ENCODE measurements around the gene PGC.

PGC gene

DNA sequence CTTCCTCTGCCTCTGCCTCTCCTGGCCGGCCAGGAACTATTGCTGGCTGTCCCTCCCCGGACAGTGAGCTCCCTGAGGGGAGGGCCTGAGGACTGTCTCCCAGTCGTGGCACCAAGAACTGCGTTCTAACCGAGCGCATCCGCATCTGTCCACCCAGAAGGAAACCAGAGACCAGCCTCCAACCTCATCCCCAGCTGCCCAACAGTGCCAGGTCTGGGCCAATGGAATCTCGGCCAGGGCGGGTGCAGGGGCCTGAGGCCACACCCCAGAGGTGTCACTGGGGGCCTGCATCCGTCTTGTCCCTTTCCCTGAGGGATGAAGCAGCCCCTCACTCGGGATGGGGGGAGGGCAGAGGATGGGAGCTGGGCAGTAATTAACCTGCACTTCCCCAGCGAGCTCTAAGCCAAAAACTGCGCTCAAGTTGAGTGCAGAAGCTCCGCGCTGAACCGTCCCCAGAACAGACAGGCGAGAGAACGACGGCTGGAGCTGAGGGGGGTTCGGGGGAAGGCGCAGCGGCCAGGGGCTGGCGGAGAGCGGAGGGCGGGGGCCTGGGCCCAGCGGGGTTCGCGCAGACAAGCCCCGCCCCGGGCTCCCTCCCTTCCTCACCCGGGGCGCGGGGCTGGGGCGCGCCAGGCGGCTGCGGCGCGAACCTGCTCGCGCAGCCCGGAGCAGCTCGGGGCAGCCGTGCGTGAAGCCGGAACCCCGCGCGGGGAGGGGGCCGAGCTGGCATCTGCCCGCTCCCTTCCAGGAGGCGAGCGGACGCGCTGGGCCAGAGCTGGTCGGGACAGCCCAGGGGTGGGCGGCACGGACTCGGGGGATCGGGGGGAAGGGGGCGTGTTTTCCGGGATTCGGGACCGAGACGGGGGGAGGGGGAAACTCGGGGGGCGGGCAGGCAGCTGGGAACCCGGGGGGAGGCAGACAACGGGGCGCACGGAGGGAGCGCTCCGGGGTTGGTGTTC lies 13.2 kb downstream of the PGC start:
- Histone ChIP-seq H3K36me3 (ENCODE audit: control insufficient read depth in 2 of 2, insufficient read depth in 2 of 2, low read length in 2 of 2) (no peaks in the 10 kb centered on the region), H3K4me1 (ENCODE audit: control insufficient read depth, insufficient read depth, low read length) (peaks cover 45% of the 10 kb centered on the region)

DNA sequence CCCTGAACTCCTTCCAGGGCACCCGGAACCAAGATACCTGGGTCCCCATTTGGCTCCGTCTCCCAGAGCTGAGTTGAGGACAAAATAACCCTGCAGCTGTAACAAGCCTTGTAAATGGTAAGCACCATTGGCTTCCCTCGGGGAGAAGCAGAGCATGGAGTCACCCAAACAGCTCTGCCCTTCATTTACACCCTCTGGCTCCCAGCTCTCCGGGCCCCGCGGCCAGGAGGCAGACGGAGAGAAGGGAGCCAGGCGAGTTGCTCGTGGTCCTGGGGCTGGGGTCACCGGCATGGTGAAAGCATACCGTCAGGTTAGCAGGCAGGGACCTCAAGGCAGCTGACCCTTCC lies 13.9 kb downstream of the PGC start:
- Histone ChIP-seq H3K27ac (ENCODE audit: low read length) (peak overlapping the region; percentile 82), H3K9ac (ENCODE audit: low read length in 2 of 2) (peak overlapping the region; percentile 51 to 82), H3K9me3 (ENCODE audit: control insufficient read depth in 2 of 2, low read length in 2 of 2) (no peaks in the 10 kb centered on the region), H3K4me1 (ENCODE audit: control insufficient read depth, insufficient read depth, low read length) (peaks cover 45% of the 10 kb centered on the region), H3K27me3 (ENCODE audit: control insufficient read depth in 1 of 2, insufficient read depth in 2 of 2, low read length in 2 of 2) (no peaks in the 10 kb centered on the region), H3K4me3 (ENCODE audit: low read length in 2 of 2) (peak overlapping the region; percentile 84 to 86), H3K36me3 (ENCODE audit: control insufficient read depth in 2 of 2, insufficient read depth in 2 of 2, low read length in 2 of 2) (no peaks in the 10 kb centered on the region)

More for the DNA sequence above, 13.2 kb downstream of the PGC start:
- H3K4me3 ChIP-seq (ENCODE audit: low read length in 2 of 2) = peak overlapping the region; percentile 84 to 86
- H3K9ac ChIP-seq (ENCODE audit: low read length in 2 of 2) = peak overlapping the region; percentile 51 to 82
- no peaks in the 10 kb centered on the region for H3K27me3 ChIP-seq (ENCODE audit: control insufficient read depth in 1 of 2, insufficient read depth in 2 of 2, low read length in 2 of 2)
- H3K9me3 ChIP-seq (ENCODE audit: control insufficient read depth in 2 of 2, low read length in 2 of 2) = no peaks in the 10 kb centered on the region
- peak overlapping the region; percentile 82 for H3K27ac ChIP-seq (ENCODE audit: low read length)

DNA sequence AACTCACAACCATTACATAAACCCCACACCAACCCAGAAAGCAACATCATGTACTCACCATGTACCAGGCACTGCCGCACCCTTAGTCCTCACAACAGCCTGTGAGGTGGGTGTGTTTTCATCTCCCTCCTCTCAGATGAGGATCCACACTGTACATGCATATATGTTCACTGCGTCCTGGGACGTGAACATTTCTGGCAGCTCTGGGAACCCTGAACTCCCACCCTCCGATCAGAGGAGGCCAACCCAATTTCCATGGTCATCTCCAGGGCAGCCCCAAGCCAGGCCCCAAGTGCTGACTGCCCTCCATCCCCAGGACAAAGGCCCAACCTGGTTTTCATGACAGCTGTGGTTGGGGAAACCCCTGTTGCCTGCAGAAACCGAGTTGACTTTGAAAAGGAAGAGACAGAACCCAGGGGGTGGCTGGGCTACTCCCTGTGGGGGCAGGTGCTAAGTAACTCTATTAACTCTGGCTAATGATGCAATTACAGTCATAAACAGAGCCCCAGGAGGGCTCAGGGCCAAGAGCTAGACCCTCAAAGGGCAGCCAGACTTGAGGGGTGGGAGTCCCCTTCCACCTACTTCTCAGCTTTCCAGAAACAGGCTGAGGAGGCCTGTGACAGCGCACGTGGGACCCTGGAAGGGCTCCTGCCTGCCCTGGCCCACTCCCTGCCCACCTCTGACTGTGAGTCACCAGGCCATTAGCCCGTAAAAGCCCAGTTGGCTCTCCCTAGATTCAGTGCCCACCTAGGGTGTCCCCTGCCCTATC lies 14.4 kb downstream of the PGC start:
- H3K27ac ChIP-seq (ENCODE audit: low read length) = peak overlapping the region; percentile 82
- no peak overlapping the region for H3K9ac ChIP-seq (ENCODE audit: low read length in 2 of 2)
- no peaks in the 10 kb centered on the region for H3K9me3 ChIP-seq (ENCODE audit: control insufficient read depth in 2 of 2, low read length in 2 of 2)
- peaks cover 0 to 5% of the 10 kb centered on the region in 2 donors for H3K36me3 ChIP-seq (ENCODE audit: control insufficient read depth in 2 of 2, insufficient read depth in 2 of 2, low read length in 2 of 2)
- H3K27me3 ChIP-seq (ENCODE audit: control insufficient read depth in 1 of 2, insufficient read depth in 2 of 2, low read length in 2 of 2) = no peaks in the 10 kb centered on the region
- H3K4me1 ChIP-seq (ENCODE audit: control insufficient read depth, insufficient read depth, low read length) = peaks cover 45% of the 10 kb centered on the region
- H3K4me3 ChIP-seq (ENCODE audit: low read length in 2 of 2) = peak overlapping the region; percentile 84 to 86

DNA sequence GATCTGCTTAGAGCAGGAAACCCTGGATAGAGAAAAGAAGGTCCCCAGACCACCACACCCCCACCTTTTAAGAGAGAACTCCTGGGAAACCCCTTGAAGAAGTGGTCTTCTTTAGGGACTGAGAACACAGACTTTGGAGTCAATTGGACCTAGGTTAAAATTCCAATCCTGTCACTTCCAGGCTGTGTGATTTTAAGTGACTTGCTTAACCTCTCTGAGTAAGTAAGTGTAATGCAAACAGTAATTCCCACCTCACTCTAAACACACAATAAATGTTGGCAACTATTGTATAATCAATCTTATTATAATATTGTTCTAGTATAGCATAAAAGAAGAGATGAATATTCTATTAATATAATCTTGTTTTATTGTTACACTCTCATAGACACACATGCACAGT lies 15.0 kb downstream of the PGC start:
- H3K4me1 ChIP-seq (ENCODE audit: control insufficient read depth, insufficient read depth, low read length) = peaks cover 45% of the 10 kb centered on the region

DNA sequence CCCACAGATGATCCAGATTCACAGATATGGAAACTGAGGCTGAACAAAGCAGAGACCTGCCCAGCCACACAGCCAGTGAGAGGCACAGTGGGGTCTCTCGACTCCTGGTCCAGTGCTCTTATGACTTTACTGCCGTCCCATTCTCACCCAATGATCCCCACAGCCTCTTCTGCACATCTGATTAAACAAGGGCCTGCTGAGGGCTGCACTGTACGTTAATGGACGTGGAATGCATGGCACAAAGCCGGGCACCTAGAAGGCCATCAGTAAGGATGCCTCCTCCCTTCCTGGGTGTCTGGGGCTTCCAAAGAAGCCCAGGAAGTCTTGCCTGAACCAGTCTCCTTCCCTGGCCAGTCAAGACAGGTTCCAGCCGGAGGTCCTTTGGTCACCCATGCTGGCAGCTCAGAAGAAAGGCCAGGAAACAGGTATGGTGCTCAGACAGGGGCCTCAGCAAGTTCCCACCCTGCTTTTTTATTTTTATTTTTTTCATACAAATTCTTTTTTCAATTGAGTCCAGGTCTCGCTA lies 15.6 kb downstream of the PGC start:
- no peak overlapping the region for H3K27ac ChIP-seq (ENCODE audit: low read length)
- no peak overlapping the region for H3K4me3 ChIP-seq (ENCODE audit: low read length in 2 of 2)
- peaks cover 45% of the 10 kb centered on the region for H3K4me1 ChIP-seq (ENCODE audit: control insufficient read depth, insufficient read depth, low read length)
- H3K9me3 ChIP-seq (ENCODE audit: control insufficient read depth in 2 of 2, low read length in 2 of 2) = no peaks in the 10 kb centered on the region
- H3K27me3 ChIP-seq (ENCODE audit: control insufficient read depth in 1 of 2, insufficient read depth in 2 of 2, low read length in 2 of 2) = no peaks in the 10 kb centered on the region
- H3K36me3 ChIP-seq (ENCODE audit: control insufficient read depth in 2 of 2, insufficient read depth in 2 of 2, low read length in 2 of 2) = peaks cover 0 to 6% of the 10 kb centered on the region in 2 donors
- H3K9ac ChIP-seq (ENCODE audit: low read length in 2 of 2) = no peak overlapping the region

More for the DNA sequence above, 15.0 kb downstream of the PGC start:
- peaks cover 0 to 6% of the 10 kb centered on the region in 2 donors for H3K36me3 ChIP-seq (ENCODE audit: control insufficient read depth in 2 of 2, insufficient read depth in 2 of 2, low read length in 2 of 2)
- H3K9ac ChIP-seq (ENCODE audit: low read length in 2 of 2) = no peak overlapping the region
- no peak overlapping the region for H3K4me3 ChIP-seq (ENCODE audit: low read length in 2 of 2)
- H3K27me3 ChIP-seq (ENCODE audit: control insufficient read depth in 1 of 2, insufficient read depth in 2 of 2, low read length in 2 of 2) = no peaks in the 10 kb centered on the region
- H3K27ac ChIP-seq (ENCODE audit: low read length) = no peak overlapping the region
- H3K9me3 ChIP-seq (ENCODE audit: control insufficient read depth in 2 of 2, low read length in 2 of 2) = no peaks in the 10 kb centered on the region

DNA sequence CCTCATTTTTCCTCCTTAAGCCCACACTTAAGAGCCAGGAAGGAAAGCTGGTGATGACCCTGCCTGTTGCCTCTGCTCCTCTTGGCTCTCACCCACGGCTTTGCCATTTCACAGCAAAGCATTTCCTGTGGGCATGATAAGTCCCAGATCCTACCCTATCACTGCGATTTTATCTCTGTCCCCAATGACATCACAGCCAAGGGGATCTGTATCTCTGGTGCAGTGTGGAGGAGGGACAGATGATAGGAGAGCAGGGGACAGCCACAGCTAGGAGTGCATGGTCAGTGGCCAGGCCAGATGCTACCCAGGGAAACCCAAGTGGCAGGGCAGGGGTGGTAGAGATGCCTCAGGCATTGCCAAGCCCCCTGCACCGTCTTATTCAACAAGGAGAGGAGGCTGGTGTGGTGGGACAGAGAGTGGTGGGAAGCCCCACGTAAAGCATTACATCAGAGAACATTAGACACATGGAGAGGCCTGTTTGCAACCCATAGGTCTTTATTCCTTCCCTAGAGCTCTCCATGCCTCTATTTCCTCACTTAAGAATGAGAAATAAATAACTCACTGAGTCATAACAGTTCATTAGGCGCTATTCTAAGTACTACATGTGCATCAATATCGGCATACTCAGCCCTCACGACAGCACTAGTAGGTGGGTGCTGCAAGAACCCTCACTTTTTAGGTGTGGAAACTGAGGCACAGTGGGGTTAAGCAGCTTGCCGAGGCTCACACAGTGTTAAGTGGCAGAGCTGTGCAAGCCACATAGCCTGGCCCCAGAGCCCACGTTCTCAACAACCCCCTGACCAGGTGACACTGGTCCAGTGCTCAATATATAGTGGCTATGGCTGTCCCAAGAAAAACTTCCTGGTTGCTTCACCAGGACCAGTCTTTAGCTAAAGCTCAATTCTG lies 16.4 kb downstream of the PGC start:
- Histone ChIP-seq H3K9ac (ENCODE audit: low read length in 2 of 2) (no peak overlapping the region), H3K27me3 (ENCODE audit: control insufficient read depth in 1 of 2, insufficient read depth in 2 of 2, low read length in 2 of 2) (no peaks in the 10 kb centered on the region), H3K4me1 (ENCODE audit: control insufficient read depth, insufficient read depth, low read length) (peaks cover 41% of the 10 kb centered on the region), H3K4me3 (ENCODE audit: low read length in 2 of 2) (no peak overlapping the region), H3K36me3 (ENCODE audit: control insufficient read depth in 2 of 2, insufficient read depth in 2 of 2, low read length in 2 of 2) (peaks cover 0 to 6% of the 10 kb centered on the region in 2 donors), H3K27ac (ENCODE audit: low read length) (no peak overlapping the region), H3K9me3 (ENCODE audit: control insufficient read depth in 2 of 2, low read length in 2 of 2) (no peaks in the 10 kb centered on the region)

DNA sequence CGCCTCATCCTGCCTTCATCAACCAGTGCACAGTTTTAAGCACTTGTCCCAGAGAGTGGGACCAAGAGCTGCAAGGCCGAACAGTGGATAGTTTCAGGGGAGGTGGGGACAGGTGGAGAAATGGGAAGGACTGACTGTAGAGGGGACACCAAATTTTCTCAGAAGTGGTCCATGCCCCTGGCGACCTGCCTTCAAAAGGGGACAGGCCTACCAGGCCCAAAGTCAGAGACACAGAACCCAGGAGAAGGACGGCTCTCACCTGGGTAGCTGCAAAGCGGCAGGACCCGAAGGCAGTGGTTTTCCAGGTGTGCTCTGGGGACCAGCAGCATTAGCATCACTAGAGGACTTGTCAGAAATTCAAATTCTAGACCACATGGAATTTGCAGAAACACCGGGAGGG lies 17.6 kb downstream of the PGC start:
- Histone ChIP-seq H3K27ac (ENCODE audit: low read length) (no peak overlapping the region), H3K9ac (ENCODE audit: low read length in 2 of 2) (no peak overlapping the region), H3K27me3 (ENCODE audit: control insufficient read depth in 1 of 2, insufficient read depth in 2 of 2, low read length in 2 of 2) (no peaks in the 10 kb centered on the region), H3K4me3 (ENCODE audit: low read length in 2 of 2) (no peak overlapping the region), H3K4me1 (ENCODE audit: control insufficient read depth, insufficient read depth, low read length) (peaks cover 46% of the 10 kb centered on the region), H3K9me3 (ENCODE audit: control insufficient read depth in 2 of 2, low read length in 2 of 2) (no peaks in the 10 kb centered on the region), H3K36me3 (ENCODE audit: control insufficient read depth in 2 of 2, insufficient read depth in 2 of 2, low read length in 2 of 2) (peaks cover 0 to 6% of the 10 kb centered on the region in 2 donors)

DNA sequence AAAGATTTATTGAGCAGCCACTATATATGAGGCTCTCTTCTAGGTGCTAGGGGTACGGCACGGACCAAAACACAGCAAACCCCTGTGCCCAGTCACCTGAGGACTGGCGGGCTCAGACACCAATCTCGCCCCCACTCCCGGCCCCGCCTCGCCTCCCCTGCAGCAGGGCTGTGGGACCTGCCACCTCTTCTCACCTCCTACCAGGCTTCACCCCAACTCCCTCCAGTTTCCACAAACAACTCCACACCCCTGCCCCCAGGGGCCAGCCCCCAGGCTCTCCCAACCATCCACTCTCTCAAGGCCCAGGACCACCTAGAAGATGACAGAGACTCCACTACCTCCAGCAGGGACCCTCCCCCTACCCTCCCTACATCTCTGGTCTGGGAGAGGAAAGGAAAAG lies 18.2 kb downstream of the PGC start:
- no peaks in the 10 kb centered on the region for H3K9me3 ChIP-seq (ENCODE audit: control insufficient read depth in 2 of 2, low read length in 2 of 2)
- H3K27ac ChIP-seq (ENCODE audit: low read length) = no peak overlapping the region
- H3K27me3 ChIP-seq (ENCODE audit: control insufficient read depth in 1 of 2, insufficient read depth in 2 of 2, low read length in 2 of 2) = no peaks in the 10 kb centered on the region
- H3K4me1 ChIP-seq (ENCODE audit: control insufficient read depth, insufficient read depth, low read length) = peaks cover 52% of the 10 kb centered on the region
- peaks cover 0 to 6% of the 10 kb centered on the region in 2 donors for H3K36me3 ChIP-seq (ENCODE audit: control insufficient read depth in 2 of 2, insufficient read depth in 2 of 2, low read length in 2 of 2)
- H3K9ac ChIP-seq (ENCODE audit: low read length in 2 of 2) = no peak overlapping the region
- H3K4me3 ChIP-seq (ENCODE audit: low read length in 2 of 2) = no peak overlapping the region

DNA sequence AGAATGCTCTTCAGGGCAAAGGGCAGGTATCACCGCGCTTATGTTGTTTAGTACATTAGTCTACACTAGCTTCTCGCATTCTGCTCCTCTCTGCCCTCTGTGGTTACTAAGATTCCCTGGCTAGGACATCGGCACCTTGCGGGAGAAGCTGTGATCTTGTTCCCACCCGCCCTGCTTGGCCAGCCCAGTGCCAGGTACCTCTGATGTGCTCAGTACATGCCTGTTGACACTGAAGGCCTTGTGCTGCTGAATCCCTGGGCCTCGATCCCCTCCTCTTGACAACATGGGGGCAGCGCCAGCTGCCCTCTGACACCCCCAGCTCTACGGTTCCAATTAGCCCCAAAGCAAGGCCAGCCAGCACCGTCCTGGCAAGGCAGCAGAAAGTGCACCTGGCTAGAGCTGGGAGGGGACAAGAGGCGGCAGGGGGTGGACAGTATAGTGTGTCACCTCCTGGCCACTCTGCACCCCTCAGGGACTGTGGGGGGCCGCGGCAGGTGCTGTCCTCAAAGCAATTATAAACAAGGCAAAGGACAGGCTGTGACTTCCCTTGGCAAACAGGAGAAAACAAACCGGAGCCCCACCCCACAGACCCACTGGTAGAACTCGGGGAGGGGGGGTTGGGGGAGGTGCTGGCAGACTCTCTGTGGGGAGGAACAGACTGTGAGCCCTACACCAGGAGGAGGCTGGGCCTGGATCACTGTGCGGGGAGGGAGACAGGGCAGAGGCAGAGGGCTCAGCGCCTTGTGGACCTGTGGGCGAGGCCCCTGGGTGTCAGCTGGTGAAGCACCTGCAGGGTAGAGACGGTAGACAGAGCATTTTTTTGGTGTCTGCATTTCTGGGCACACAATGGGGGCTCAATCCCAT lies 18.9 kb downstream of the PGC start:
- Histone ChIP-seq H3K4me3 (ENCODE audit: low read length in 2 of 2) (no peak overlapping the region), H3K27me3 (ENCODE audit: control insufficient read depth in 1 of 2, insufficient read depth in 2 of 2, low read length in 2 of 2) (no peaks in the 10 kb centered on the region), H3K9ac (ENCODE audit: low read length in 2 of 2) (no peak overlapping the region), H3K4me1 (ENCODE audit: control insufficient read depth, insufficient read depth, low read length) (peaks cover 47% of the 10 kb centered on the region), H3K27ac (ENCODE audit: low read length) (no peak overlapping the region), H3K36me3 (ENCODE audit: control insufficient read depth in 2 of 2, insufficient read depth in 2 of 2, low read length in 2 of 2) (peaks cover 0 to 6% of the 10 kb centered on the region in 2 donors), H3K9me3 (ENCODE audit: control insufficient read depth in 2 of 2, low read length in 2 of 2) (no peaks in the 10 kb centered on the region)
